Peyer's patch (tissue), 4 donors: ENCODE measurements around the gene KIF12. TPM values are rescaled to one million over a fixed set of nuclear protein-coding genes. Genes with fewer than 3 reads are reported as not detected.

Experiments
- DNase-seq, 3 donors: peaks; one replicate each; pipeline ENCODE4 v3.0.0-alpha.2; 2017 to 2019
- H3K27ac ChIP-seq, 4 donors: fragments of 200-600 bp; sonication (generic); one replicate each; pipeline ENCODE4 v1.5.1; 2016 to 2019
- H3K27me3 ChIP-seq, 2 donors: fragments of 200-600 bp; sonication (generic); one replicate each; pipeline ENCODE4 v1.5.1; 2019
- H3K36me3 ChIP-seq, 3 donors: fragments of 200-600 bp; sonication (generic); one replicate each; pipeline ENCODE4 v1.5.1; 2016 to 2019
- H3K4me1 ChIP-seq, 4 donors: fragments of 200-600 bp; sonication (generic); one replicate each; pipeline ENCODE4 v1.5.1; 2016 to 2019
- H3K4me3 ChIP-seq, 4 donors: fragments of 200-600 bp; sonication (generic); 1 replicate in 3 of 4; 2 replicates in 1 of 4; pipeline ENCODE4 v1.5.1; 2016 to 2019; ENCODE audit warnings: mild to moderate bottlenecking in 1 of 4
- H3K9me3 ChIP-seq, 4 donors: fragments of 200-600 bp; sonication (generic); one replicate each; pipeline ENCODE4 v1.5.1; 2016 to 2019; ENCODE audit warnings: mild to moderate bottlenecking in 1 of 4
- POLR2A ChIP-seq, 2 donors: fragments of 450-650 bp; IDR thresholded peaks; one replicate each; pipeline ENCODE4 v1.5.1; 2017; ENCODE audit warnings: antibody characterized with exemption in 2 of 2, mild to moderate bottlenecking in 2 of 2, moderate library complexity in 2 of 2
- total RNA-seq, 4 donors: library from RNA; depleted of rRNA; stranded (reverse); fragments of >200 nt; gene quantifications; one replicate each; pipeline ENCODE4 v1.1.0, GENCODE V29; 2016
- TF ChIP-seq, protein P1 (sequence below), 6 experiments: fragments of 450-650 bp in 4 of 6; fragments of 200-600 bp in 2 of 6; sonication (generic) in 1 of 6; IDR thresholded peaks; one replicate each; pipeline ENCODE4 v1.5.1; 2017 to 2019; ENCODE audit warnings: antibody characterized with exemption in 6 of 6, mild to moderate bottlenecking in 3 of 6, moderate library complexity in 1 of 6

The KIF12 gene
- total RNA-seq, 4 donors from 2014 or later: 23.6 to 85.3 (median 41.3) TPM

DNA sequence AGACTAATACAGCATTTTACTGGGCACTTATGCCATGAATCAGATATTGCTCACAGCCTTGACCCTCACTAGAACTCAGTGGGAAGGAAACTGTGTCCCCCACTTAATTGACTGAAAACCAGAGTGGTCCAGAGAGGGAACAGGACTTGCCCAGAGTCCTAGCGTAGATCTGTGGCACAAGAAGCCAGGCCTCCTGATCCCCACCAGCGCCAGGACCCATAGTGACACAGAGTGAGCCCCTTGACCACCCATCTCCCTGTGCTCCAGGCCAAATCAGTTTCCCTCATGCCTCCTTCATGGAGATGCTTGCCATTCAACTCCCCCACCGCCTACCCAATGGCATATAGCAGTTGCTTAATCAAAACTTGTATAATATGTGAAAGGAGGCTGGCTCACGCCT, 8.3 kb downstream of the KIF12 start:
- H3K4me1 ChIP-seq: no peaks in the 10 kb centered on the region
- DNase-seq: no peak
- H3K4me3 ChIP-seq: no peak overlapping the region
- H3K27me3 ChIP-seq: no peaks in the 10 kb centered on the region
- peaks cover 0 to 4% (median 0%) of the 10 kb centered on the region in 3 donors for H3K36me3 ChIP-seq
- H3K9me3 ChIP-seq: no peaks in the 10 kb centered on the region
- TF ChIP-seq POLR2A (IDR thresholded peaks at IDR 0.05): no peak
- TF ChIP-seq, protein P1, sequence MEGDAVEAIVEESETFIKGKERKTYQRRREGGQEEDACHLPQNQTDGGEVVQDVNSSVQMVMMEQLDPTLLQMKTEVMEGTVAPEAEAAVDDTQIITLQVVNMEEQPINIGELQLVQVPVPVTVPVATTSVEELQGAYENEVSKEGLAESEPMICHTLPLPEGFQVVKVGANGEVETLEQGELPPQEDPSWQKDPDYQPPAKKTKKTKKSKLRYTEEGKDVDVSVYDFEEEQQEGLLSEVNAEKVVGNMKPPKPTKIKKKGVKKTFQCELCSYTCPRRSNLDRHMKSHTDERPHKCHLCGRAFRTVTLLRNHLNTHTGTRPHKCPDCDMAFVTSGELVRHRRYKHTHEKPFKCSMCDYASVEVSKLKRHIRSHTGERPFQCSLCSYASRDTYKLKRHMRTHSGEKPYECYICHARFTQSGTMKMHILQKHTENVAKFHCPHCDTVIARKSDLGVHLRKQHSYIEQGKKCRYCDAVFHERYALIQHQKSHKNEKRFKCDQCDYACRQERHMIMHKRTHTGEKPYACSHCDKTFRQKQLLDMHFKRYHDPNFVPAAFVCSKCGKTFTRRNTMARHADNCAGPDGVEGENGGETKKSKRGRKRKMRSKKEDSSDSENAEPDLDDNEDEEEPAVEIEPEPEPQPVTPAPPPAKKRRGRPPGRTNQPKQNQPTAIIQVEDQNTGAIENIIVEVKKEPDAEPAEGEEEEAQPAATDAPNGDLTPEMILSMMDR (IDR thresholded peaks at IDR 0.05): no peak
- H3K27ac ChIP-seq: no peak overlapping the region

DNA sequence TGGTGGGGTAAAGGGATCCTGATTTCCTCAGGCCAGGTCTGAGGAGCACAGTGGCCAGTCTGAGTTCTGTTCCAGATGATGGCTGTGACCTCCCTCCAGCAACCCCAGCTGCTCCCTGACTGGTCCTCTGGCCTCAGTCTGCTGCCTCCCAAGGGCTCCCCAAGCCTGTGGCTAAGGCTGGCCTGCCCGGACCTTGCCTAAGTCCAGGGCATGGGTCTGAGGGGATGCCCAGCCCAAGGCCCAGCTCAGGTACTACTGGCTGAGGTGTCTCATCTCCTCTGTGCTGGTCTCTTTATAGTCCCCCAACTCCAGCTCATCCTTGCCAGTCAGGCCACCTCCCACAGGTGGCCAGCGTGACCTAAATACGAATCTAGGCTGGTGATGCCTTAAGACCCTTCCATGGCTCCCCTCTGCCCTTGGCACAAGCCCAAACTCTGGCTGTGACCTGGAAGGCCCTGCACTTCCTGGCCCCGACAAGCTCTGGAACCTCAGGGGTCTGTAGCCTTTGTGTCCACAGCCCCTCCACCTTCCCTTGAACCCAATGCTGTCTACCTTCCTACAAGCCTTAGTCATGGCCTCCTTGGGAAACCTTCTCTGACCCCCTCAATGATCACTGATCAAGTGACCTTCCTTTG, 9.8 kb downstream of the KIF12 start:
- DNase-seq: no peak
- Histone ChIP-seq H3K4me3 (no peak overlapping the region), H3K27ac (no peak overlapping the region), H3K27me3 (no peaks in the 10 kb centered on the region), H3K4me1 (no peaks in the 10 kb centered on the region), H3K9me3 (no peaks in the 10 kb centered on the region), H3K36me3 (peaks cover 0 to 4% (median 0%) of the 10 kb centered on the region in 3 donors)
- TF ChIP-seq, protein P1 (IDR thresholded peaks at IDR 0.05): no peak
- no peak for TF ChIP-seq POLR2A (IDR thresholded peaks at IDR 0.05)

DNA sequence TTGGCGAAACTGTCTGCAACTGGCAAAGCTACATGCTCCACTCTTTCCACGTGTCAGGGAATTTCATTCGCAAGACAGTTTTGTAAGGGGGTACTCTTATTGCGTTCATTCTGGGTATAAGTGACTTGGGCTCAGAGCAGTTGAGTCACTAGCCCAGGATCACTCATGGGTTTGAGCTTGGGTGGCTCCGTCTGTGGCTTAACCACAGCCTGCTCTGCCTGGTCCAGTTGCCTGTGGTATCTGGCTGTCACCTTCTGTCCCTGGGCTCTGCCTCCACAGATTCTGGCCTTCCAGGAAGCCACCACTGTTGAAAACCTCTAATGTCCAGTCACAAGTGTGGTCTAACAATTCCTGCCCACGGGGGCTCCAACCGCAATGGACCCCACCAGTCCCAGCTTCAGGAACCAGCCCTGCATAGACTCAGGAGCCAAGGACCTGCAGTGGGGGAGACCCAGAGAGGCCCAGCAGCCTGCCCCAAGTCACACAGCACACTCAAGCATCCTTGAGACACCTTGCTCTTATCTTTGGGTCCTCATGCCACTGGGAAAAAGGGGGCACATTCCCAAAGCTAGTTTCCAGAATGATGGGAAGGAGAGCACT, 10.4 kb downstream of the KIF12 start:
- H3K27me3 ChIP-seq: no peaks in the 10 kb centered on the region
- DNase-seq: no peak
- no peaks in the 10 kb centered on the region for H3K4me1 ChIP-seq
- H3K9me3 ChIP-seq: no peaks in the 10 kb centered on the region
- H3K4me3 ChIP-seq: no peak overlapping the region
- H3K27ac ChIP-seq: no peak overlapping the region
- peaks cover 0 to 4% (median 0%) of the 10 kb centered on the region in 3 donors for H3K36me3 ChIP-seq
- TF ChIP-seq, protein P1 (IDR thresholded peaks at IDR 0.05): no peak
- TF ChIP-seq POLR2A (IDR thresholded peaks at IDR 0.05): no peak

DNA sequence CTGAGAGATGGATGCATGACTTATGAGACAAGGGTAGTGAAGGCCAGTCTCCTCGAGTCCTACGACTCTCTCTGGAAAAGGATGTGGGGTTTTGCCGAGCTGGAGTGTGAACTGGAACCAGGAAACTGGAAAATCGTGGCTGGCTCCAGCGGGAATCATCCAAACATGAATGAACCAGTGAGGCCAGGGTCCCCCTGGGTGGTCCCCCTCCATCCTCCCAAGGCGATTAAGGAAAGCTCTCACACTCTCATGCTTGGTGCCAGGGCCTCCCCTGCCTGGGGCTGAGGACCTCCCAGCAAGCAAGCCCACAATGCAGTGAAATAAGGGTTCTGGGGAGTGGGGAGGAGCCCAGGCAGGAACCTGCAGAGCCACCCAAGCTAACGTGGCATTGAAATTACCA, 11.4 kb downstream of the KIF12 start:
- no peak for TF ChIP-seq POLR2A (IDR thresholded peaks at IDR 0.05)
- TF ChIP-seq, protein P1 (IDR thresholded peaks at IDR 0.05): no peak
- no peak overlapping the region for H3K27ac ChIP-seq
- no peaks in the 10 kb centered on the region for H3K9me3 ChIP-seq
- H3K27me3 ChIP-seq: no peaks in the 10 kb centered on the region
- H3K36me3 ChIP-seq: no peaks in the 10 kb centered on the region
- H3K4me1 ChIP-seq: peaks cover 0 to 3% (median 0%) of the 10 kb centered on the region in 4 donors
- H3K4me3 ChIP-seq: no peak overlapping the region
- DNase-seq: no peak

DNA sequence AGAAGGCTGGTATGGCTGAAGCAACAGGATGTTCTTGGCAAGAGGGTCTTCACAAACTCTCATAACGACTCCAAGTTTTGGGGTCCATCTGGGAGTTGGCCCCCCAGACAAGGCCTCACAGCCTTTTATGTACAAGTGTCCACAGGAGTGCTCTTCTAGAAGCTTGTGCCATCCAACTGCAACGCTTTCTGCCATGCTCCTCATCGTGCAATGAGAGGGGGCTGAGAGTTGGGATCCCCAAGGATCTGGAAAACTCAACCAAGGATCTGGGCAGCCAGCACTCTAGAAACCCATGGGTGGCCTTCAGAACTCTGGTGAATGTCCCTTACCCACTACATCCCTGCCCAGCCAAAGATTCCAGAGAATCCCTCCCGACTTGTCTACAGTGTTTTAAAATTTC, 12.5 kb downstream of the KIF12 start:
- DNase-seq: no peak
- H3K9me3 ChIP-seq: no peaks in the 10 kb centered on the region
- no peaks in the 10 kb centered on the region for H3K36me3 ChIP-seq
- peaks cover 0 to 15% (median 1%) of the 10 kb centered on the region in 4 donors for H3K4me1 ChIP-seq
- TF ChIP-seq POLR2A (IDR thresholded peaks at IDR 0.05): no peak
- TF ChIP-seq, protein P1 (IDR thresholded peaks at IDR 0.05): no peak
- no peaks in the 10 kb centered on the region for H3K27me3 ChIP-seq
- H3K27ac ChIP-seq: no peak overlapping the region
- H3K4me3 ChIP-seq: no peak overlapping the region
